ENCODE results near the gene LACTB. TPM values are rescaled to one million over a fixed set of nuclear protein-coding genes. Genes with fewer than 3 reads are reported as not detected.

LACTB gene
- total and polyA plus RNA-seq, 2 experiments from 2014 or later = 26.5 to 31.0 TPM

GRCh38 chr15:63133786-63134185 lies 12.1 kb downstream of the LACTB start:
- Histone ChIP-seq H3K4me2 (no peak overlapping the region), H4K20me1 (ENCODE audit: insufficient read depth, poor library complexity, severe bottlenecking) (no peaks in the 10 kb centered on the region), H3K27me3 (no peaks in the 10 kb centered on the region), H3K9me2 (replicated peaks; ENCODE audit: insufficient read depth) (no peaks in the 10 kb centered on the region), H2AFZ (no peak overlapping the region), H3K9me3 (ENCODE audit: low read depth) (no peaks in the 10 kb centered on the region), H3K79me2 (no peaks in the 10 kb centered on the region), H3K4me3 (no peak overlapping the region), H3K36me3 (replicated peaks; ENCODE audit: insufficient read depth, low read depth) (no peaks in the 10 kb centered on the region), H3K4me1 (ENCODE audit: insufficient read depth) (no peaks in the 10 kb centered on the region), H3K27ac (no peak overlapping the region)
- no peak for DNase-seq (ENCODE audit: low spot score)
- WGBS (ENCODE audit: low lambda C conversion rate, missing lambda C conversion rate) = 89% methylated on average over 1 of the region's 1 CpG
- TF ChIP-seq CTCF (IDR thresholded peaks at IDR 0.05; ENCODE audit: poor library complexity) (no peak), EZH2phosphoT487 (IDR thresholded peaks at IDR 0.05; ENCODE audit: low read depth, severe bottlenecking, unreplicated experiment) (no peak), EZH2 (IDR thresholded peaks at IDR 0.05; ENCODE audit: borderline replicate concordance) (no peak)

GRCh38 chr15:63134245-63134985 lies 12.8 kb downstream of the LACTB start:
- no peak overlapping the region for H3K4me3 ChIP-seq
- no peaks in the 10 kb centered on the region for H4K20me1 ChIP-seq (ENCODE audit: insufficient read depth, poor library complexity, severe bottlenecking)
- no peaks in the 10 kb centered on the region for H3K27me3 ChIP-seq
- DNase-seq (ENCODE audit: low spot score) = no peak
- H3K79me2 ChIP-seq = no peaks in the 10 kb centered on the region
- H3K9me2 ChIP-seq (replicated peaks; ENCODE audit: insufficient read depth) = no peaks in the 10 kb centered on the region
- H3K36me3 ChIP-seq (replicated peaks; ENCODE audit: insufficient read depth, low read depth) = no peaks in the 10 kb centered on the region
- TF ChIP-seq EZH2phosphoT487 (IDR thresholded peaks at IDR 0.05; ENCODE audit: low read depth, severe bottlenecking, unreplicated experiment) = no peak
- no peak for TF ChIP-seq CTCF (IDR thresholded peaks at IDR 0.05; ENCODE audit: poor library complexity)
- TF ChIP-seq EZH2 (IDR thresholded peaks at IDR 0.05; ENCODE audit: borderline replicate concordance) = no peak
- no peak overlapping the region for H3K4me2 ChIP-seq
- H3K9me3 ChIP-seq (ENCODE audit: low read depth) = no peaks in the 10 kb centered on the region
- H2AFZ ChIP-seq = no peak overlapping the region
- H3K4me1 ChIP-seq (ENCODE audit: insufficient read depth) = no peaks in the 10 kb centered on the region
- H3K27ac ChIP-seq = no peak overlapping the region
- whole genome bisulfite sequencing (ENCODE audit: low lambda C conversion rate, missing lambda C conversion rate) = 88% methylated on average over 2 of the region's 2 CpGs

- Histone ChIP-seq H3K36me3 (replicated peaks; ENCODE audit: insufficient read depth, low read depth) (no peaks in the 10 kb centered on the region), H3K4me3 (no peak overlapping the region), H3K4me2 (no peak overlapping the region), H2AFZ (no peak overlapping the region), H3K27ac (no peak overlapping the region), H3K79me2 (no peaks in the 10 kb centered on the region), H3K27me3 (no peaks in the 10 kb centered on the region), H3K9me2 (replicated peaks; ENCODE audit: insufficient read depth) (no peaks in the 10 kb centered on the region), H3K9me3 (ENCODE audit: low read depth) (no peaks in the 10 kb centered on the region), H4K20me1 (ENCODE audit: insufficient read depth, poor library complexity, severe bottlenecking) (no peaks in the 10 kb centered on the region), H3K4me1 (ENCODE audit: insufficient read depth) (no peaks in the 10 kb centered on the region)
- TF ChIP-seq EZH2 (IDR thresholded peaks at IDR 0.05; ENCODE audit: borderline replicate concordance) (no peak), EZH2phosphoT487 (IDR thresholded peaks at IDR 0.05; ENCODE audit: low read depth, severe bottlenecking, unreplicated experiment) (no peak), CTCF (IDR thresholded peaks at IDR 0.05; ENCODE audit: poor library complexity) (no peak)
- no peak for DNase-seq (ENCODE audit: low spot score)
- 97% methylated on average over 5 of the region's 5 CpGs for WGBS (ENCODE audit: low lambda C conversion rate, missing lambda C conversion rate)
These were observed 13.6 kb downstream of the LACTB start for GRCh38 chr15:63135281-63135680.
